Smooth muscle cell (in vitro differentiated cells): ENCODE results near the gene TOLLIP. TPM values are rescaled to one million over a fixed set of nuclear protein-coding genes. Genes with fewer than 3 reads are reported as not detected.

Experiments used
- DNase-seq: peaks from one replicate; lab custom pipeline; 2025; ENCODE audit not compliant: unreplicated experiment; lab: John Stamatoyannopoulos, UW
- H2AFZ ChIP-seq: fragments of 200-600 bp; sonication (generic); 2 replicates; pipeline ENCODE4 v1.6.0; 2016; ENCODE audit warnings: antibody characterized with exemption, low read depth, mild to moderate bottlenecking
- H3F3A ChIP-seq: fragments of 200-600 bp; sonication (generic); 2 replicates; pipeline ENCODE4 v1.6.0; 2017; ENCODE audit warnings: antibody characterized with exemption, low read depth
- H3K27ac ChIP-seq: fragments of 200-600 bp; sonication (generic); 2 replicates; pipeline ENCODE4 v1.5.1; 2016; ENCODE audit warnings: low read depth, mild to moderate bottlenecking
- H3K27me3 ChIP-seq: fragments of 200-600 bp; sonication (generic); 2 replicates; pipeline ENCODE4 v1.6.1; 2016; ENCODE audit warnings: low read depth, mild to moderate bottlenecking
- H3K36me3 ChIP-seq: fragments of 200-600 bp; sonication (generic); 2 replicates; pipeline ENCODE4 v1.5.1; 2016; ENCODE audit warnings: low read depth
- H3K4me1 ChIP-seq: fragments of 200-600 bp; sonication (generic); 2 replicates; pipeline ENCODE4 v1.5.1; 2016; ENCODE audit warnings: low read depth
- H3K4me2 ChIP-seq: fragments of 200-600 bp; sonication (generic); 2 replicates; pipeline ENCODE4 v1.6.0; 2016; ENCODE audit warnings: mild to moderate bottlenecking
- H3K4me3 ChIP-seq: fragments of 200-600 bp; sonication (generic); 2 replicates; pipeline ENCODE4 v1.5.1; 2016; ENCODE audit warnings: mild to moderate bottlenecking
- H3K79me2 ChIP-seq: fragments of 200-600 bp; sonication (generic); 2 replicates; pipeline ENCODE4 v1.6.0; 2016; ENCODE audit warnings: low read depth, mild to moderate bottlenecking
- H3K9ac ChIP-seq: fragments of 200-600 bp; sonication (generic); 2 replicates; pipeline ENCODE4 v1.6.0; 2016; ENCODE audit warnings: low read depth
- H3K9me3 ChIP-seq: fragments of 200-600 bp; sonication (generic); replicated peaks from 2 replicates; pipeline ENCODE4 v1.5.1; 2016; ENCODE audit warnings: low read depth
- H4K20me1 ChIP-seq: fragments of 200-600 bp; sonication (generic); 2 replicates; pipeline ENCODE4 v1.6.0; 2016; ENCODE audit warnings: low read depth
- CTCF ChIP-seq: fragments of 200-600 bp; sonication (generic); IDR thresholded peaks from 2 replicates; pipeline ENCODE4 v1.5.1; 2017; ENCODE audit warnings: borderline replicate concordance, mild to moderate bottlenecking, antibody characterized with exemption; ENCODE audit not compliant: insufficient read depth, poor library complexity, severe bottlenecking
- WGBS: methylation state at CpG from one replicate; pipeline ENCODE4 v1.1.7; 2016; ENCODE audit warnings: low lambda C conversion rate; 5-methylcytosine and 5-hydroxymethylcytosine counted together
- polyA plus RNA-seq: library from polyadenylated mRNA; unstranded; fragments of >200 nt; fragmentation: Nextera tagmentation; extraction: Ambion mirVana; gene quantifications from 2 replicates; pipeline ENCODE4 v1.2.1, GENCODE V29; 2016
- total RNA-seq: library from RNA; depleted of rRNA; stranded (reverse); fragments of >200 nt; gene quantifications from 2 replicates; pipeline ENCODE4 v1.2.3, GENCODE V29; 2014

The TOLLIP gene
- total and polyA plus RNA-seq, 2 experiments from 2014 or later = 20.3 to 63.0 TPM

DNA sequence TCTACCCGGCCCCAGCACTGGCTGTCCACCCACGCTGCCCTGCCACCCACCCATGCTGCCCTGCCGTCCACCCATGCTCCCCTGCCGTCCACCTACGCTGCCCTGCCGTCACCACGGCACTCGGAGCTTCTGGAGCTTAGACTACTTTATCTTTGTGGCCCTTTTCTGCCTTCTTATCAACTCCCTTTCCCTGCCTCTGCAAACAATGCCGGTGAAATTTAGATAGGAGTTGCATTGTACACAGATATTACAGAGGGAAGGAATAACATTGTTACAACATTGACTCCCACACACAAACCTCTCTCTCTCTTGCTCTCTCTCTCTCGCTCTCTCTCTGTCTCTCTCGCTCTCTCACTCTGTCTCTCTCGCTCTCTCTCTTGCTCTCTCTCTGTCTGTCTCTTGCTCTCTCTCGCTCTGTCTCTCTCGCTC is 46.6 kb upstream of the TOLLIP start:
- WGBS = 60% methylated on average over 14 of the region's 14 CpGs
- no peak overlapping the region for H3K4me3 ChIP-seq
- DNase-seq = no peak
- H3K4me2 ChIP-seq = no peak overlapping the region
- no peaks in the 10 kb centered on the region for H3K4me1 ChIP-seq
- no peak overlapping the region for H3K9ac ChIP-seq
- H4K20me1 ChIP-seq = no peaks in the 10 kb centered on the region
- H3K27ac ChIP-seq = no peak overlapping the region
- H3K9me3 ChIP-seq = no peaks in the 10 kb centered on the region
- H2AFZ ChIP-seq = no peak overlapping the region
- H3F3A ChIP-seq = no peaks in the 10 kb centered on the region
- no peak for TF ChIP-seq CTCF
- H3K36me3 ChIP-seq = no peaks in the 10 kb centered on the region
- H3K27me3 ChIP-seq = no peaks in the 10 kb centered on the region
- H3K79me2 ChIP-seq = no peaks in the 10 kb centered on the region

GRCh38 chr11:1354125-1354938 is 44.9 kb upstream of the TOLLIP start:
- Histone ChIP-seq H3F3A (no peaks in the 10 kb centered on the region), H3K36me3 (no peaks in the 10 kb centered on the region), H3K4me3 (no peak overlapping the region), H3K27me3 (no peaks in the 10 kb centered on the region), H2AFZ (no peak overlapping the region), H4K20me1 (no peaks in the 10 kb centered on the region), H3K9me3 (no peaks in the 10 kb centered on the region), H3K4me1 (no peaks in the 10 kb centered on the region), H3K4me2 (no peak overlapping the region), H3K9ac (no peak overlapping the region), H3K27ac (no peak overlapping the region), H3K79me2 (no peaks in the 10 kb centered on the region)
- 90% methylated on average over 32 of the region's 32 CpGs for WGBS
- TF ChIP-seq CTCF = no peak
- no peak for DNase-seq

DNA sequence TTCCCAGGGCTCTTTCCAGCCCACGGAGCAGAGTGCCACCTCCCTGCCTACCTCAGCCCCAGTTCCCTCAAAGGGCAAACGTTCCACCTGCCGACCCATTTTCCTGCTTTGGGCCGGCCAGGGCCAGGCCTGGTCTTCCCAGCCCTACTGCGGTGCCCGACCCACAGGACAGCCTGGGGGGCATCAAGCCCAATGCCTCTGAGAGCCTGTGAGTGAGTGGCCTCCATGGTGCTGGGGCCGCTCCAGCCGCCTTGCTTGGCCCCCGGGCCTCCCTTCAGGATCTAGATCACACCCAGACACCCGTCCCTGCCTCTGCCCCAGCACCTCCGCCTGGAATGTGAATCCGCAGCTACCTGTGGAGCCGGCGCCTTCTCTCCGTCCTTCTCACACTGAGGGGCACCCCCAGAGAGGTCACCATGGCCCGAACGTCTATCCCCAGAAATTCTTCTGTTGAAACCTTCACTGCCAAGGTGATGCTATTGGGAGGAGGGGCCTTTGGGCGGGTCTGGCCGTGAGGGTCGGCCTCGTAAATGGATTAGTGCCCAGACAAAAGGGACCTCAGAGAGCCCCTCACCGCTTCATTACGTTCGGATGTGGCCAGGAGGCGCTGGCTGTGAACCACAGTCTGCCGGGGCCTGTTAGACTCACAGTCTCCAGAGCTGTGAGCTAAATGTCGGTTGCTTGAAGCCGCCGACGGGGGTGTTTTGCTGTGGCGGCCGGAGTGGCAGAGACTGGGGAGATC is 44.1 kb upstream of the TOLLIP start:
- no peak for TF ChIP-seq CTCF
- DNase-seq = no peak

More for the DNA sequence above, 44.1 kb upstream of the TOLLIP start:
- H3K27me3 ChIP-seq = no peaks in the 10 kb centered on the region
- H3K9ac ChIP-seq = no peak overlapping the region
- no peak overlapping the region for H2AFZ ChIP-seq
- 88% methylated on average over 32 of the region's 32 CpGs for WGBS
- no peaks in the 10 kb centered on the region for H3K9me3 ChIP-seq
- no peaks in the 10 kb centered on the region for H3K4me1 ChIP-seq
- H3F3A ChIP-seq = no peaks in the 10 kb centered on the region
- no peaks in the 10 kb centered on the region for H4K20me1 ChIP-seq
- no peak overlapping the region for H3K4me3 ChIP-seq
- H3K36me3 ChIP-seq = no peaks in the 10 kb centered on the region
- H3K79me2 ChIP-seq = no peaks in the 10 kb centered on the region
- H3K4me2 ChIP-seq = no peak overlapping the region
- no peak overlapping the region for H3K27ac ChIP-seq
